ENCODE data around the gene CFAP300. TPM values are rescaled to one million over a fixed set of nuclear protein-coding genes. Genes with fewer than 3 reads are reported as not detected.

CFAP300 gene
- total RNA-seq, 1 experiment from 2014 or later = 3.9 TPM

GRCh38 chr11:102062106-102062505 is 14.9 kb downstream of the CFAP300 start:
- intact Hi-C loops (cut with micrococcal nuclease) = no loop called here
- BruUV-seq (replicated peaks) = no TSS peak
- TF ChIP-seq, protein P1, sequence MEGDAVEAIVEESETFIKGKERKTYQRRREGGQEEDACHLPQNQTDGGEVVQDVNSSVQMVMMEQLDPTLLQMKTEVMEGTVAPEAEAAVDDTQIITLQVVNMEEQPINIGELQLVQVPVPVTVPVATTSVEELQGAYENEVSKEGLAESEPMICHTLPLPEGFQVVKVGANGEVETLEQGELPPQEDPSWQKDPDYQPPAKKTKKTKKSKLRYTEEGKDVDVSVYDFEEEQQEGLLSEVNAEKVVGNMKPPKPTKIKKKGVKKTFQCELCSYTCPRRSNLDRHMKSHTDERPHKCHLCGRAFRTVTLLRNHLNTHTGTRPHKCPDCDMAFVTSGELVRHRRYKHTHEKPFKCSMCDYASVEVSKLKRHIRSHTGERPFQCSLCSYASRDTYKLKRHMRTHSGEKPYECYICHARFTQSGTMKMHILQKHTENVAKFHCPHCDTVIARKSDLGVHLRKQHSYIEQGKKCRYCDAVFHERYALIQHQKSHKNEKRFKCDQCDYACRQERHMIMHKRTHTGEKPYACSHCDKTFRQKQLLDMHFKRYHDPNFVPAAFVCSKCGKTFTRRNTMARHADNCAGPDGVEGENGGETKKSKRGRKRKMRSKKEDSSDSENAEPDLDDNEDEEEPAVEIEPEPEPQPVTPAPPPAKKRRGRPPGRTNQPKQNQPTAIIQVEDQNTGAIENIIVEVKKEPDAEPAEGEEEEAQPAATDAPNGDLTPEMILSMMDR (conservative IDR thresholded peaks at IDR 0.05; ENCODE audit: low read depth, low read length) = no peak
- TF ChIP-seq EZH2 (IDR thresholded peaks at IDR 0.05; ENCODE audit: low read length, unreplicated experiment) (no peak), EZH2phosphoT487 (IDR thresholded peaks at IDR 0.05; ENCODE audit: borderline replicate concordance, low read length) (no peak)

GRCh38 chr11:102064316-102064715 is 17.1 kb downstream of the CFAP300 start:
- no peaks in the 10 kb centered on the region for H3F3A ChIP-seq (ENCODE audit: low read length, unreplicated experiment)
- H3K9me2 ChIP-seq (replicated peaks; ENCODE audit: low read length) = no peaks in the 10 kb centered on the region
- H3K4me3 ChIP-seq (ENCODE audit: low read length) = no peak overlapping the region
- H3K36me3 ChIP-seq (ENCODE audit: low read depth, low read length) = no peaks in the 10 kb centered on the region
- ChIA-PET CTCF (no interaction called here), POLR2A (ENCODE audit: unreplicated experiment) (no interaction called here)
- TF ChIP-seq EZH2phosphoT487 (IDR thresholded peaks at IDR 0.05; ENCODE audit: borderline replicate concordance, low read length) = no peak
- TF ChIP-seq, protein P1 (conservative IDR thresholded peaks at IDR 0.05; ENCODE audit: low read depth, low read length) = no peak
- no peak for TF ChIP-seq EZH2 (IDR thresholded peaks at IDR 0.05; ENCODE audit: low read length, unreplicated experiment)
- no peaks in the 10 kb centered on the region for H3K79me2 ChIP-seq (ENCODE audit: low read length)
- DNase-seq (no peak), ATAC-seq (no peak)
- no peak overlapping the region for H3K27ac ChIP-seq (ENCODE audit: low read length)
- H4K20me1 ChIP-seq (ENCODE audit: low read length) = no peaks in the 10 kb centered on the region
- H3K9ac ChIP-seq (ENCODE audit: low read length) = no peak overlapping the region
- H3K27me3 ChIP-seq (ENCODE audit: low read length) = no peaks in the 10 kb centered on the region
- no TSS peak for BruUV-seq (replicated peaks)
- intact Hi-C loops (cut with micrococcal nuclease) = no loop called here
- H3K9me3 ChIP-seq (ENCODE audit: low read length) = no peaks in the 10 kb centered on the region
- H3K4me1 ChIP-seq (ENCODE audit: insufficient read depth, low read length) = no peaks in the 10 kb centered on the region
- no peak overlapping the region for H2AFZ ChIP-seq (ENCODE audit: low read length)
- H3K4me2 ChIP-seq (ENCODE audit: low read length) = no peak overlapping the region

More at GRCh38 chr11:102062106-102062505, 14.9 kb downstream of the CFAP300 start:
- ChIA-PET CTCF (no interaction called here), POLR2A (ENCODE audit: unreplicated experiment) (no interaction called here)
- no peak overlapping the region for H2AFZ ChIP-seq (ENCODE audit: low read length)
- no peaks in the 10 kb centered on the region for H3K4me1 ChIP-seq (ENCODE audit: insufficient read depth, low read length)
- no peaks in the 10 kb centered on the region for H3K9me3 ChIP-seq (ENCODE audit: low read length)
- no peaks in the 10 kb centered on the region for H3K36me3 ChIP-seq (ENCODE audit: low read depth, low read length)
- H3K79me2 ChIP-seq (ENCODE audit: low read length) = no peaks in the 10 kb centered on the region
- H4K20me1 ChIP-seq (ENCODE audit: low read length) = no peaks in the 10 kb centered on the region
- H3K9me2 ChIP-seq (replicated peaks; ENCODE audit: low read length) = no peaks in the 10 kb centered on the region
- H3K4me3 ChIP-seq (ENCODE audit: low read length) = no peak overlapping the region
- no peaks in the 10 kb centered on the region for H3F3A ChIP-seq (ENCODE audit: low read length, unreplicated experiment)
- H3K9ac ChIP-seq (ENCODE audit: low read length) = no peak overlapping the region
- ATAC-seq = no peak
- DNase-seq = no peak
- no peaks in the 10 kb centered on the region for H3K27me3 ChIP-seq (ENCODE audit: low read length)
- no peak overlapping the region for H3K27ac ChIP-seq (ENCODE audit: low read length)
- no peak overlapping the region for H3K4me2 ChIP-seq (ENCODE audit: low read length)

- no peak overlapping the region for H3K9ac ChIP-seq (ENCODE audit: low read length)
- ChIA-PET CTCF (no interaction called here), POLR2A (ENCODE audit: unreplicated experiment) (no interaction called here)
- no peaks in the 10 kb centered on the region for H4K20me1 ChIP-seq (ENCODE audit: low read length)
- H2AFZ ChIP-seq (ENCODE audit: low read length) = no peak overlapping the region
- H3K4me2 ChIP-seq (ENCODE audit: low read length) = no peak overlapping the region
- TF ChIP-seq, protein P1 (conservative IDR thresholded peaks at IDR 0.05; ENCODE audit: low read depth, low read length) = no peak
- TF ChIP-seq EZH2 (IDR thresholded peaks at IDR 0.05; ENCODE audit: low read length, unreplicated experiment) (no peak), EZH2phosphoT487 (IDR thresholded peaks at IDR 0.05; ENCODE audit: borderline replicate concordance, low read length) (no peak)
- no peaks in the 10 kb centered on the region for H3K4me1 ChIP-seq (ENCODE audit: insufficient read depth, low read length)
- no peak overlapping the region for H3K27ac ChIP-seq (ENCODE audit: low read length)
- no peak for ATAC-seq
- DNase-seq = no peak
- peaks cover 18% of the 10 kb centered on the region; the same call in 1 of the 2 replicates for H3K9me3 ChIP-seq (ENCODE audit: low read length)
- no peaks in the 10 kb centered on the region for H3K27me3 ChIP-seq (ENCODE audit: low read length)
- BruUV-seq (replicated peaks) = no TSS peak
- H3K9me2 ChIP-seq (replicated peaks; ENCODE audit: low read length) = no peaks in the 10 kb centered on the region
- H3K4me3 ChIP-seq (ENCODE audit: low read length) = no peak overlapping the region
- 0 out of 2 replicates have a peak, but pooled peaks cover 3% of the 10 kb centered on the region for H3K36me3 ChIP-seq (ENCODE audit: low read depth, low read length)
- H3F3A ChIP-seq (ENCODE audit: low read length, unreplicated experiment) = no peaks in the 10 kb centered on the region
- intact Hi-C loops (cut with micrococcal nuclease) = no loop called here
- no peaks in the 10 kb centered on the region for H3K79me2 ChIP-seq (ENCODE audit: low read length)
Measured at GRCh38 chr11:102070766-102071165, 23.5 kb downstream of the CFAP300 start.

Measured in PC-3 (cell line).